K562 (cell line): ENCODE measurements around the gene NUTF2. TPM values are rescaled to one million over a fixed set of nuclear protein-coding genes. Genes with fewer than 3 reads are reported as not detected.
A peak's percentile ranks its signal among the peaks of the same experiment; 100 is the strongest.

ENCODE experiments used
- ATF7 ChIP-seq: fragments of 450-650 bp; IDR thresholded peaks from 2 replicates; pipeline ENCODE4 v1.7.1; 2014; ENCODE audit warnings: mild to moderate bottlenecking, moderate library complexity
- ETV1 ChIP-seq: fragments of 450-650 bp; conservative IDR thresholded peaks from 2 replicates; pipeline ENCODE4 v1.6.1; 2016; ENCODE audit warnings: missing genetic modification characterization, control low read depth, low read depth, missing compliant biosample characterization
- HMGN3 ChIP-seq: IDR thresholded peaks from 2 replicates; pipeline ENCODE4 v1.6.1; 2011; ENCODE audit warnings: borderline replicate concordance, low read depth, mild to moderate bottlenecking, mixed read lengths, low read length; ENCODE audit not compliant: insufficient read length; ENCODE audit errors: extremely low read depth
- MYNN ChIP-seq, 2 experiments: sonication (generic); formaldehyde crosslinking in 1 of 2; IDR thresholded peaks; 2 replicates each; pipeline versions ENCODE4 v1.5.0 to v1.6.1; 2016 to 2020; ENCODE audit warnings: antibody characterized with exemption in 1 of 2, missing genetic modification reagents in 1 of 2
- REST ChIP-seq, 2 experiments: fragments of 450-650 bp; formaldehyde crosslinking in 1 of 2; IDR thresholded peaks; 2 replicates each; pipeline versions ENCODE4 v1.4.0 to v1.6.1; 2014 to 2020; ENCODE audit warnings: mild to moderate bottlenecking in 2 of 2, borderline replicate concordance in 1 of 2, low read depth in 1 of 2
- SIRT6 ChIP-seq: IDR thresholded peaks from one replicate; pipeline ENCODE4 v1.6.1; 2012; ENCODE audit warnings: low read depth, mild to moderate bottlenecking, control low read depth, inconsistent platforms, low read length, moderate library complexity
- ZNF174 ChIP-seq: fragments of 250-450 bp; sonication (Bioruptor Pico); IDR thresholded peaks from 2 replicates; pipeline ENCODE4 v1.4.0; 2020; ENCODE audit warnings: mild to moderate bottlenecking
- ZNF274 ChIP-seq: IDR thresholded peaks from 2 replicates; pipeline ENCODE4 v1.6.1; 2011; ENCODE audit warnings: low read depth, mild to moderate bottlenecking, low read length, moderate library complexity, borderline replicate concordance
- ZNF717 ChIP-seq: fragments of 250-450 bp; sonication (Bioruptor Pico); IDR thresholded peaks from 2 replicates; pipeline ENCODE4 v1.5.0; 2021
- ZNF766 ChIP-seq: fragments of 200-800 bp; sonication (Bioruptor generic); conservative IDR thresholded peaks from 2 replicates; pipeline ENCODE4 v1.6.1; 2016; ENCODE audit warnings: missing genetic modification characterization, missing compliant biosample characterization
- polyA plus RNA-seq, 8 experiments: library from polyadenylated mRNA; depleted of rRNA in 4 of 8; stranded (reverse) in 5 of 8; unstranded in 3 of 8; fragments of >200 nt; fragmentation: Nextera tagmentation in 2 of 8; fragmentation: Illumina TruSeq in 1 of 8; extraction: Ambion mirVana in 2 of 8; extraction: Trizol in 1 of 8; gene quantifications; 2 replicates each; pipeline versions ENCODE4 v1.2.1 to v1.2.3, GENCODE V29; 2011 to 2014; ENCODE audit warnings: inconsistent platforms in 1 of 8, missing spikeins in 1 of 8
- total RNA-seq, 7 experiments: library from RNA; depleted of rRNA in 6 of 7; stranded (reverse); fragments of >200 nt in 6 of 7; fragmentation: Illumina TruSeq in 2 of 7; extraction: Trizol in 2 of 7; gene quantifications; 2 replicates each; pipeline versions ENCODE4 v1.2.1 to v1.2.3, GENCODE V29; 2011 to 2021; ENCODE audit warnings: low replicate concordance in 1 of 7
- TF ChIP-seq, protein P1 (sequence below): fragments of 250-450 bp; sonication (Bioruptor Pico); IDR thresholded peaks from 2 replicates; pipeline ENCODE4 v1.8.0; 2022; ENCODE audit warnings: moderate library complexity, mild to moderate bottlenecking, inconsistent platforms
- TF ChIP-seq, protein P2 (sequence below): fragments of 450-650 bp; IDR thresholded peaks from 2 replicates; pipeline ENCODE4 v1.7.1; 2018; ENCODE audit warnings: mild to moderate bottlenecking, low read depth; ENCODE audit not compliant: partially characterized antibody
- TF ChIP-seq, protein P3 (sequence below): fragments of 450-650 bp; formaldehyde crosslinking; IDR thresholded peaks from 2 replicates; pipeline ENCODE4 v1.4.0; 2020; ENCODE audit warnings: mild to moderate bottlenecking

NUTF2 gene
- total and polyA plus RNA-seq, 9 of the 15 experiments (the other 6 are each of a cell fraction or from before 2014, with no cell fraction given) = 106 to 248 (median 147) TPM

DNA sequence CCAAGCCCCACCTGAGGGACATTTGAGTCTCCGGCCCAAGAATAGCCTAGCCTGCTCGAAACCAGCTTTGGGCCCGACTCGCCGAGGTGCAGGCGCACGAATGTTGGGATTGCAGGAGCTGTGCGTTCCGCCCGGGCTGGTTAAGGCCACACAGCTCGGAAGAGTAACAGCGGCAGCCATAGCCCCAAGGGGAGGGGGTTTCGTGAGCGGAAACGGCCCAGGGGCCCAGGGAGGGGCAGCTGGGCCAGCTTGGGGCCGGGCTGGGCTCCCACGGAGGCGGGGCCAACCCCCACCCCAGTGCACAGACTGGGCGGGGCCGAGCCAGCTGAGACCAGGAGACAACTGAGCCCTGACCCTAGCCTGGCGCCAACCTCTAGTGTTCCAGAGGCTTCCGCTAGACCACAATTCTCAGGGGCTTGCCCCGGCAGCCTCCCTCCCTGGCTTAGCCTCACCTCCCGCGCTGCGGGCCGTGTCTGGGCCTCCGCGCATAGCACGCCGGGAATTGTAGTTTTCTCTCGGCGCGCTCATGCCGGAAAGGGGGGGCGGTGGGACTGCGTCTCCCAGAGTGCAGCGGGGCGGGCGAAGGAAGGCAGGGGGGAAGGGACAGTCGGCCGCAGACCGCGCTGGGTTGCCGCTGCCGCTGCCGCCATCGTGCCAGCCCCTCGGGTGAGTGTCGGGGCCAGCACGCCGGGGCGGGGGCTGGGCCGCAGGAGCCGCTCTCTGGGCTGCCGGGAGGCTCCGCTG, at the start of gene NUTF2 (continued):
- TF ChIP-seq, protein P1, sequence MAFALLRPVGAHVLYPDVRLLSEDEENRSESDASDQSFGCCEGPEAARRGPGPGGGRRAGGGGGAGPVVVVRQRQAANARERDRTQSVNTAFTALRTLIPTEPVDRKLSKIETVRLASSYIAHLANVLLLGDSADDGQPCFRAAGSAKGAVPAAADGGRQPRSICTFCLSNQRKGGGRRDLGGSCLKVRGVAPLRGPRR (CRISPR knock-in tag) = 0 out of 2 replicates have a peak, but pooled peaks have one; percentile 36
- TF ChIP-seq ZNF174 (CRISPR knock-in tag) = no peak
- TF ChIP-seq ZNF717 = no peak
- TF ChIP-seq MYNN (IDR thresholded peaks at IDR 0.05) = 0 out of 2 replicates have a peak, but pooled peaks have one; percentile 13
- no peak for TF ChIP-seq MYNN (CRISPR knock-in tag; IDR thresholded peaks at IDR 0.05)
- TF ChIP-seq ATF7 = peak; percentile 85
- peak; percentile 66 for TF ChIP-seq REST (IDR thresholded peaks at IDR 0.05; ENCODE audit: borderline replicate concordance)
- TF ChIP-seq REST (CRISPR knock-in tag; IDR thresholded peaks at IDR 0.05; ENCODE audit: low read depth) = no peak
- TF ChIP-seq, protein P2, sequence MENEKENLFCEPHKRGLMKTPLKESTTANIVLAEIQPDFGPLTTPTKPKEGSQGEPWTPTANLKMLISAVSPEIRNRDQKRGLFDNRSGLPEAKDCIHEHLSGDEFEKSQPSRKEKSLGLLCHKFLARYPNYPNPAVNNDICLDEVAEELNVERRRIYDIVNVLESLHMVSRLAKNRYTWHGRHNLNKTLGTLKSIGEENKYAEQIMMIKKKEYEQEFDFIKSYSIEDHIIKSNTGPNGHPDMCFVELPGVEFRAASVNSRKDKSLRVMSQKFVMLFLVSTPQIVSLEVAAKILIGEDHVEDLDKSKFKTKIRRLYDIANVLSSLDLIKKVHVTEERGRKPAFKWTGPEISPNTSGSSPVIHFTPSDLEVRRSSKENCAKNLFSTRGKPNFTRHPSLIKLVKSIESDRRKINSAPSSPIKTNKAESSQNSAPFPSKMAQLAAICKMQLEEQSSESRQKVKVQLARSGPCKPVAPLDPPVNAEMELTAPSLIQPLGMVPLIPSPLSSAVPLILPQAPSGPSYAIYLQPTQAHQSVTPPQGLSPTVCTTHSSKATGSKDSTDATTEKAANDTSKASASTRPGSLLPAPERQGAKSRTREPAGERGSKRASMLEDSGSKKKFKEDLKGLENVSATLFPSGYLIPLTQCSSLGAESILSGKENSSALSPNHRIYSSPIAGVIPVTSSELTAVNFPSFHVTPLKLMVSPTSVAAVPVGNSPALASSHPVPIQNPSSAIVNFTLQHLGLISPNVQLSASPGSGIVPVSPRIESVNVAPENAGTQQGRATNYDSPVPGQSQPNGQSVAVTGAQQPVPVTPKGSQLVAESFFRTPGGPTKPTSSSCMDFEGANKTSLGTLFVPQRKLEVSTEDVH = peak; percentile 88
- TF ChIP-seq ZNF274 = no peak
- TF ChIP-seq HMGN3 = peak; percentile 93
- peak; percentile 85 for TF ChIP-seq ETV1 (tag)
- peak; percentile 95 for TF ChIP-seq ZNF766 (CRISPR knock-in tag)
- TF ChIP-seq, protein P3, sequence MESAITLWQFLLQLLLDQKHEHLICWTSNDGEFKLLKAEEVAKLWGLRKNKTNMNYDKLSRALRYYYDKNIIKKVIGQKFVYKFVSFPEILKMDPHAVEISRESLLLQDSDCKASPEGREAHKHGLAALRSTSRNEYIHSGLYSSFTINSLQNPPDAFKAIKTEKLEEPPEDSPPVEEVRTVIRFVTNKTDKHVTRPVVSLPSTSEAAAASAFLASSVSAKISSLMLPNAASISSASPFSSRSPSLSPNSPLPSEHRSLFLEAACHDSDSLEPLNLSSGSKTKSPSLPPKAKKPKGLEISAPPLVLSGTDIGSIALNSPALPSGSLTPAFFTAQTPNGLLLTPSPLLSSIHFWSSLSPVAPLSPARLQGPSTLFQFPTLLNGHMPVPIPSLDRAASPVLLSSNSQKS = no peak
- TF ChIP-seq SIRT6 = no peak
